GM12878 (cell line): Measurements from ENCODE around the gene RPS6KA2. TPM values are rescaled to one million over a fixed set of nuclear protein-coding genes. Genes with fewer than 3 reads are reported as not detected.

ENCODE experiments used
- BHLHE40 ChIP-seq, 2 experiments: fragments of 450-650 bp in 1 of 2; IDR thresholded peaks; 2 replicates each; pipeline ENCODE4 v1.6.1; 2011 to 2017; ENCODE audit warnings: low read depth in 2 of 2, borderline replicate concordance in 1 of 2, improper control_type of control experiment in 1 of 2, low read length in 1 of 2, mild to moderate bottlenecking in 1 of 2
- BRCA1 ChIP-seq: IDR thresholded peaks from 2 replicates; pipeline ENCODE4 v1.6.1; 2011; ENCODE audit warnings: low read depth, low read length, improper control_type of control experiment
- CHD1 ChIP-seq: IDR thresholded peaks from 2 replicates; pipeline ENCODE4 v1.6.1; 2012; ENCODE audit warnings: low read depth, low read length, improper control_type of control experiment
- KAT2A ChIP-seq: conservative IDR thresholded peaks from 2 replicates; pipeline ENCODE4 v1.6.1; 2011; ENCODE audit warnings: low read depth, low read length; ENCODE audit not compliant: control insufficient read depth
- KDM1A ChIP-seq: fragments of 200-600 bp; sonication (generic); IDR thresholded peaks from 2 replicates; pipeline ENCODE4 v1.6.1; 2016; ENCODE audit warnings: borderline replicate concordance
- KLF5 ChIP-seq: fragments of 450-650 bp; IDR thresholded peaks from 2 replicates; pipeline ENCODE4 v1.6.1; 2014; ENCODE audit warnings: mild to moderate bottlenecking; ENCODE audit not compliant: partially characterized antibody
- MEF2A ChIP-seq: IDR thresholded peaks from 2 replicates; pipeline ENCODE4 v1.6.1; 2011; ENCODE audit warnings: low read depth, mild to moderate bottlenecking, low read length, moderate library complexity; ENCODE audit not compliant: insufficient read depth
- MEF2B ChIP-seq: fragments of 450-650 bp; IDR thresholded peaks from 2 replicates; pipeline ENCODE4 v1.6.1; 2018; ENCODE audit warnings: mild to moderate bottlenecking, moderate library complexity; ENCODE audit not compliant: partially characterized antibody, poor library complexity, severe bottlenecking
- MYC ChIP-seq: IDR thresholded peaks from 2 replicates; pipeline ENCODE4 v1.6.1; 2011; ENCODE audit warnings: mild to moderate bottlenecking, low read length, moderate library complexity, inconsistent platforms; ENCODE audit not compliant: insufficient read depth, insufficient replicate concordance, insufficient read length, severe bottlenecking
- NRF1 ChIP-seq: conservative IDR thresholded peaks from 2 replicates; pipeline ENCODE4 v1.6.1; 2011; ENCODE audit warnings: mild to moderate bottlenecking, low read depth, low read length, improper control_type of control experiment
- RAD51 ChIP-seq: fragments of 450-650 bp; IDR thresholded peaks from 2 replicates; pipeline ENCODE4 v1.6.1; 2016; ENCODE audit warnings: moderate library complexity, mild to moderate bottlenecking, inconsistent platforms
- RB1 ChIP-seq: fragments of 450-650 bp; formaldehyde crosslinking; IDR thresholded peaks from 2 replicates; pipeline ENCODE4 v1.6.1; 2017; ENCODE audit warnings: mild to moderate bottlenecking, borderline replicate concordance
- SPI1 ChIP-seq: IDR thresholded peaks from 2 replicates; pipeline ENCODE4 v1.6.1; 2011; ENCODE audit warnings: low read depth, mild to moderate bottlenecking, low read length, moderate library complexity, borderline replicate concordance; ENCODE audit not compliant: insufficient read depth
- WRNIP1 ChIP-seq: IDR thresholded peaks from 2 replicates; pipeline ENCODE4 v1.6.1; 2011; ENCODE audit warnings: low read depth, low read length, improper control_type of control experiment, borderline replicate concordance
- YY1 ChIP-seq: IDR thresholded peaks from 2 replicates; pipeline ENCODE4 v1.6.1; 2011; ENCODE audit warnings: low read depth, mild to moderate bottlenecking, low read length
- ZBED1 ChIP-seq: IDR thresholded peaks from 2 replicates; pipeline ENCODE4 v1.6.1; 2016; ENCODE audit warnings: borderline replicate concordance
- ZNF217 ChIP-seq: fragments of 450-650 bp; IDR thresholded peaks from 2 replicates; pipeline ENCODE4 v1.6.1; 2017; ENCODE audit warnings: antibody characterized with exemption, mild to moderate bottlenecking
- ZSCAN29 ChIP-seq: fragments of 450-650 bp; IDR thresholded peaks from 2 replicates; pipeline ENCODE4 v1.6.1; 2017; ENCODE audit warnings: mild to moderate bottlenecking, moderate library complexity
- polyA plus RNA-seq, 11 experiments: library from polyadenylated mRNA; depleted of rRNA in 4 of 11; unstranded in 6 of 11; stranded (reverse) in 5 of 11; fragments of >200 nt; fragmentation: Nextera tagmentation in 4 of 11; fragmentation: Illumina TruSeq in 1 of 11; extraction: Ambion mirVana in 4 of 11; extraction: Trizol in 1 of 11; gene quantifications; 1 replicate in 1 of 11; 2 replicates in 10 of 11; pipeline versions ENCODE4 v1.2.1 to v1.2.3, GENCODE V29; 2011 to 2016; ENCODE audit warnings: inconsistent platforms in 2 of 11, missing spikeins in 2 of 11, low read depth in 1 of 11
- total RNA-seq, 4 experiments: library from RNA; depleted of rRNA in 3 of 4; stranded (reverse); fragments of >200 nt in 3 of 4; fragmentation: Illumina TruSeq in 1 of 4; extraction: Trizol in 1 of 4; gene quantifications; 2 replicates each; pipeline versions ENCODE4 v1.2.1 to v1.2.3, GENCODE V29; 2013 to 2021
- TF ChIP-seq, protein P1 (sequence below): fragments of 450-650 bp; IDR thresholded peaks from 2 replicates; pipeline ENCODE4 v1.6.1; 2017; ENCODE audit warnings: borderline replicate concordance
- TF ChIP-seq, protein P2 (sequence below): IDR thresholded peaks from 2 replicates; pipeline ENCODE4 v1.6.1; 2012; ENCODE audit warnings: mild to moderate bottlenecking, low read depth, low read length
- TF ChIP-seq, protein P3 (sequence below): fragments of 450-650 bp; IDR thresholded peaks from 2 replicates; pipeline ENCODE4 v1.6.1; 2017; ENCODE audit warnings: mild to moderate bottlenecking, low read depth, inconsistent platforms; ENCODE audit not compliant: poor library complexity, severe bottlenecking
- TF ChIP-seq, protein P4 (sequence below): IDR thresholded peaks from 2 replicates; pipeline ENCODE4 v1.6.1; 2011; ENCODE audit warnings: borderline replicate concordance, low read depth, mild to moderate bottlenecking, moderate library complexity, mixed read lengths, low read length; ENCODE audit not compliant: insufficient read depth; ENCODE audit errors: extremely low read length

The RPS6KA2 gene
- total and polyA plus RNA-seq, 10 of the 15 experiments (the other 5 are each of a cell fraction or from before 2014, with no cell fraction given), result 0.02 to 1.0 (median 0.22) TPM; not detected in 1

DNA sequence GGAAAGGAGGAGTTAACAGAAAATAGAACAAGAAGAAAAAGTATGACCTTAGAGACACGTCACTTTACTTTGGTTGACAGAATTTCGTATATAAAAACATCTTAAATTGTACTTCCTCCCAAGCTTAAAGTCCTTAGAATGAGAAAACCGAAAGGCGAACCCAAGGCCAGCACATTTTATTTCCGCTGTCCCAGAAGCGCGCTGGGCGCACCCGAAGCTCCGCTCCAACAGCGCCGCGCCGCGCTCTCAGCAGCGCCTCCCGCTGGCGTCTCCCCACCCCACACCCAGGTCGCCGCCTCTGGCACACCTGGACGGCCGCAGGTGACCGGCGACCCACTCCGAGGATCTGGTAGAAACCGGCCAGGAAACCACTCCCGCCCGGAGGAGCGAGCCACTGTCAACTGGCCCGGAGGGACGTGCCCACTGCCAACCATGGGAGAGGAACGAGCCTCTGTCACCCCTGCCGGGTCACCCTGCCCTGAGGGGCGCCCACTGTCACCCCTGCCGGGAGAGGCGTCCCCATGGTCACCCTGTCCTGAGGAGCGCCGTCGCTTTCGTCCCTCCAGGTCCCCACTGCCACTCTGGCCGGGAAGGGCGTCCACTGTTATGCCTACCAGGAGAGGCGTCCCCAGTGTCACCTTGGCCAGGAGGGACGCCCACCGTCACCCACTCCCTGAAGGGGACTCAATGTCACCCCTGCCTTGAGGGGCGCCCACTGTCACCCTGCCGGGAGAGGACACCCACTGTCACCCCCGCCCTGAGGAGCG lies 245.1 kb downstream of the RPS6KA2 start (continued):
- no peak for TF ChIP-seq NRF1
- no peak for TF ChIP-seq RB1
- TF ChIP-seq, protein P1, sequence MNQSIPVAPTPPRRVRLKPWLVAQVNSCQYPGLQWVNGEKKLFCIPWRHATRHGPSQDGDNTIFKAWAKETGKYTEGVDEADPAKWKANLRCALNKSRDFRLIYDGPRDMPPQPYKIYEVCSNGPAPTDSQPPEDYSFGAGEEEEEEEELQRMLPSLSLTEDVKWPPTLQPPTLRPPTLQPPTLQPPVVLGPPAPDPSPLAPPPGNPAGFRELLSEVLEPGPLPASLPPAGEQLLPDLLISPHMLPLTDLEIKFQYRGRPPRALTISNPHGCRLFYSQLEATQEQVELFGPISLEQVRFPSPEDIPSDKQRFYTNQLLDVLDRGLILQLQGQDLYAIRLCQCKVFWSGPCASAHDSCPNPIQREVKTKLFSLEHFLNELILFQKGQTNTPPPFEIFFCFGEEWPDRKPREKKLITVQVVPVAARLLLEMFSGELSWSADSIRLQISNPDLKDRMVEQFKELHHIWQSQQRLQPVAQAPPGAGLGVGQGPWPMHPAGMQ, result no peak
- no peak for TF ChIP-seq ZBED1
- TF ChIP-seq MEF2A, result no peak
- peak; percentile 87 for TF ChIP-seq ZSCAN29
- TF ChIP-seq YY1, result peak; percentile 79; the same call in 1 of the 2 replicates
- TF ChIP-seq SPI1, result no peak
- TF ChIP-seq BHLHE40 (IDR thresholded peaks at IDR 0.05; ENCODE audit: borderline replicate concordance in 1 of 2, low read depth in 2 of 2, low read length in 1 of 2), result peak in 1 of 2 experiments; percentile 86; a peak in 2 of 4 replicates
- TF ChIP-seq MEF2B, result no peak
- TF ChIP-seq KDM1A, result no peak
- TF ChIP-seq CHD1, result no peak
- TF ChIP-seq, protein P2, sequence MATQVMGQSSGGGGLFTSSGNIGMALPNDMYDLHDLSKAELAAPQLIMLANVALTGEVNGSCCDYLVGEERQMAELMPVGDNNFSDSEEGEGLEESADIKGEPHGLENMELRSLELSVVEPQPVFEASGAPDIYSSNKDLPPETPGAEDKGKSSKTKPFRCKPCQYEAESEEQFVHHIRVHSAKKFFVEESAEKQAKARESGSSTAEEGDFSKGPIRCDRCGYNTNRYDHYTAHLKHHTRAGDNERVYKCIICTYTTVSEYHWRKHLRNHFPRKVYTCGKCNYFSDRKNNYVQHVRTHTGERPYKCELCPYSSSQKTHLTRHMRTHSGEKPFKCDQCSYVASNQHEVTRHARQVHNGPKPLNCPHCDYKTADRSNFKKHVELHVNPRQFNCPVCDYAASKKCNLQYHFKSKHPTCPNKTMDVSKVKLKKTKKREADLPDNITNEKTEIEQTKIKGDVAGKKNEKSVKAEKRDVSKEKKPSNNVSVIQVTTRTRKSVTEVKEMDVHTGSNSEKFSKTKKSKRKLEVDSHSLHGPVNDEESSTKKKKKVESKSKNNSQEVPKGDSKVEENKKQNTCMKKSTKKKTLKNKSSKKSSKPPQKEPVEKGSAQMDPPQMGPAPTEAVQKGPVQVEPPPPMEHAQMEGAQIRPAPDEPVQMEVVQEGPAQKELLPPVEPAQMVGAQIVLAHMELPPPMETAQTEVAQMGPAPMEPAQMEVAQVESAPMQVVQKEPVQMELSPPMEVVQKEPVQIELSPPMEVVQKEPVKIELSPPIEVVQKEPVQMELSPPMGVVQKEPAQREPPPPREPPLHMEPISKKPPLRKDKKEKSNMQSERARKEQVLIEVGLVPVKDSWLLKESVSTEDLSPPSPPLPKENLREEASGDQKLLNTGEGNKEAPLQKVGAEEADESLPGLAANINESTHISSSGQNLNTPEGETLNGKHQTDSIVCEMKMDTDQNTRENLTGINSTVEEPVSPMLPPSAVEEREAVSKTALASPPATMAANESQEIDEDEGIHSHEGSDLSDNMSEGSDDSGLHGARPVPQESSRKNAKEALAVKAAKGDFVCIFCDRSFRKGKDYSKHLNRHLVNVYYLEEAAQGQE, result no peak
- TF ChIP-seq, protein P3, sequence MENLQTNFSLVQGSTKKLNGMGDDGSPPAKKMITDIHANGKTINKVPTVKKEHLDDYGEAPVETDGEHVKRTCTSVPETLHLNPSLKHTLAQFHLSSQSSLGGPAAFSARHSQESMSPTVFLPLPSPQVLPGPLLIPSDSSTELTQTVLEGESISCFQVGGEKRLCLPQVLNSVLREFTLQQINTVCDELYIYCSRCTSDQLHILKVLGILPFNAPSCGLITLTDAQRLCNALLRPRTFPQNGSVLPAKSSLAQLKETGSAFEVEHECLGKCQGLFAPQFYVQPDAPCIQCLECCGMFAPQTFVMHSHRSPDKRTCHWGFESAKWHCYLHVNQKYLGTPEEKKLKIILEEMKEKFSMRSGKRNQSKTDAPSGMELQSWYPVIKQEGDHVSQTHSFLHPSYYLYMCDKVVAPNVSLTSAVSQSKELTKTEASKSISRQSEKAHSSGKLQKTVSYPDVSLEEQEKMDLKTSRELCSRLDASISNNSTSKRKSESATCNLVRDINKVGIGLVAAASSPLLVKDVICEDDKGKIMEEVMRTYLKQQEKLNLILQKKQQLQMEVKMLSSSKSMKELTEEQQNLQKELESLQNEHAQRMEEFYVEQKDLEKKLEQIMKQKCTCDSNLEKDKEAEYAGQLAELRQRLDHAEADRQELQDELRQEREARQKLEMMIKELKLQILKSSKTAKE, result no peak
- TF ChIP-seq WRNIP1, result no peak
- TF ChIP-seq KLF5, result no peak
- TF ChIP-seq RAD51, result no peak
- TF ChIP-seq KAT2A, result no peak
- no peak for TF ChIP-seq BRCA1
- TF ChIP-seq ZNF217, result peak; percentile 35; the same call in 1 of the 2 replicates
- TF ChIP-seq, protein P4, sequence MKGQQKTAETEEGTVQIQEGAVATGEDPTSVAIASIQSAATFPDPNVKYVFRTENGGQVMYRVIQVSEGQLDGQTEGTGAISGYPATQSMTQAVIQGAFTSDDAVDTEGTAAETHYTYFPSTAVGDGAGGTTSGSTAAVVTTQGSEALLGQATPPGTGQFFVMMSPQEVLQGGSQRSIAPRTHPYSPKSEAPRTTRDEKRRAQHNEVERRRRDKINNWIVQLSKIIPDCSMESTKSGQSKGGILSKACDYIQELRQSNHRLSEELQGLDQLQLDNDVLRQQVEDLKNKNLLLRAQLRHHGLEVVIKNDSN, result no peak
- no peak for TF ChIP-seq MYC
